ENCODE data around the gene STAT3. TPM values are rescaled to one million over a fixed set of nuclear protein-coding genes. Genes with fewer than 3 reads are reported as not detected.
"Not testable (repeated sequence)": the region's sequence is repeated elsewhere in the genome, so short reads cannot be mapped to it uniquely, and the experiment has no call there.

Gene STAT3
- total and polyA plus RNA-seq, 2 donors (not counting 1 experiment from before 2014, with no cell fraction given): 50.1 to 140 TPM

DNA sequence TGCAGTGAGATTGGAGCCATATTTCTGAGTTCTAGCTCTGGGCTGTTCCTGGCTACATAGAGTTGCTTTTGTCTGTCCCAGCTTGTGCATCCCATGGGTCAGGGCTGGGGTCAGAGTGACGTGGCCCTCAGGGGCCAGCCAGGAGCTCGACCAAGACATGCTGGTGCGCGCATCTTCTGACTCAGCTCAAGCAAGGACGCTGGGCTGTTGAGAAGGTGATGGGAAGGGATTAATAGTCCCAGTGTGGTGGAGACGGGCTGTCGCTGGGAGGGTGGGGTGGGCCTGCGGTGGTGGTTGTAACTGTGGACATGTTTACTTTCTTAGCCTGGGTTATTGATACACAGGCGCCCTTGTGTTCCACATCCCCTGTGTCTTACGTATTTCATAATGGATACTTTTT, 90.5 kb downstream of the STAT3 start:
- H3K4me1 Mint-ChIP-seq; H3K27ac ChIP-seq (ENCODE audit: low read length in 2 of 2); H3K4me1 ChIP-seq (ENCODE audit: control insufficient read depth in 2 of 2, insufficient read depth in 2 of 2, low read length in 2 of 2); H3K27me3 ChIP-seq (replicated peaks in 1 of 4; ENCODE audit: control extremely low read depth in 1 of 4, control insufficient read depth in 3 of 4, insufficient read depth in 4 of 4, low read length in 3 of 4); H3K4me3 Mint-ChIP-seq; H2AFZ ChIP-seq (ENCODE audit: insufficient read depth, low read depth, low read length, poor library complexity, severe bottlenecking); intact Hi-C loops (cut with micrococcal nuclease); H3K27ac Mint-ChIP-seq; DNase-seq; H3K4me2 ChIP-seq (replicated peaks; ENCODE audit: low read depth, low read length, poor library complexity, severe bottlenecking); H3K27me3 Mint-ChIP-seq; H3K4me3 ChIP-seq (ENCODE audit: control extremely low read depth in 1 of 5, extremely low read depth in 1 of 5, insufficient read depth in 1 of 5, low read depth in 2 of 5, low read length in 4 of 5); H3K9me3 Mint-ChIP-seq (ENCODE audit: insufficient read depth); H4K20me1 ChIP-seq (ENCODE audit: control insufficient read depth, insufficient read depth, low read length, poor library complexity, severe bottlenecking); ATAC-seq (ENCODE audit: low read depth); H3K79me2 ChIP-seq (ENCODE audit: control insufficient read depth, insufficient read depth, low read length); H3K9me3 ChIP-seq (ENCODE audit: control extremely low read depth in 1 of 3, control insufficient read depth in 2 of 3, insufficient read depth in 1 of 3, low read length in 2 of 3); H3K9ac ChIP-seq (ENCODE audit: low read length): not testable (repeated sequence)
- peaks cover 0 to 63% of the 10 kb centered on the region in 2 experiments for H3K36me3 ChIP-seq (replicated peaks in 1 of 2; ENCODE audit: control extremely low read depth in 1 of 2, control insufficient read depth in 1 of 2, extremely low read depth in 1 of 2, insufficient read depth in 2 of 2, low read length in 1 of 2)
- WGBS (ENCODE audit: insufficient coverage): 87% methylated on average over 3 of the region's 10 CpGs
- POLR2A ChIA-PET: interaction anchor here (0.6 kb wide), 1 partner anchor 273 kb away, joined by 4 read pairs; no protein-coding TSS in a partner anchor
- CTCF ChIA-PET: interaction anchor here (0.6 kb wide), 1 partner anchor 126 kb away, joined by 3 read pairs; no protein-coding TSS in a partner anchor

GRCh38 chr17:42296012-42296411, 92.2 kb downstream of the STAT3 start:
- no peaks in the 10 kb centered on the region for H3K79me2 ChIP-seq (ENCODE audit: control insufficient read depth, insufficient read depth, low read length)
- H3K4me3 Mint-ChIP-seq: no peak overlapping the region
- TF ChIP-seq CTCF (IDR thresholded peaks at IDR 0.05) (no peak), EZH2 (IDR thresholded peaks at IDR 0.05; ENCODE audit: borderline replicate concordance, insufficient read depth, low read depth, low read length, poor library complexity, severe bottlenecking) (no peak)
- ATAC-seq (ENCODE audit: low read depth) (no peak), DNase-seq (no peak)
- no peak overlapping the region for H3K27ac ChIP-seq (ENCODE audit: low read length in 2 of 2)
- no peaks in the 10 kb centered on the region for H3K9me3 ChIP-seq (ENCODE audit: control extremely low read depth in 1 of 3, control insufficient read depth in 2 of 3, insufficient read depth in 1 of 3, low read length in 2 of 3)
- no CpG with 5 or more reads among the region's 3 CpGs for WGBS (ENCODE audit: insufficient coverage)
- intact Hi-C loops (cut with micrococcal nuclease): no loop called here
- POLR2A ChIA-PET: no interaction called here
- H3K9ac ChIP-seq (ENCODE audit: low read length): no peak overlapping the region
- CTCF ChIA-PET: no interaction called here
- no peak overlapping the region for H3K4me3 ChIP-seq (ENCODE audit: control extremely low read depth in 1 of 5, extremely low read depth in 1 of 5, insufficient read depth in 1 of 5, low read depth in 2 of 5, low read length in 4 of 5)
- no peak overlapping the region for H3K4me2 ChIP-seq (replicated peaks; ENCODE audit: low read depth, low read length, poor library complexity, severe bottlenecking)
- H3K27me3 Mint-ChIP-seq: no peaks in the 10 kb centered on the region
- H3K27ac Mint-ChIP-seq: no peak overlapping the region
- H3K27me3 ChIP-seq (replicated peaks in 1 of 4; ENCODE audit: control extremely low read depth in 1 of 4, control insufficient read depth in 3 of 4, insufficient read depth in 4 of 4, low read length in 3 of 4): no peaks in the 10 kb centered on the region
- no peaks in the 10 kb centered on the region for H3K4me1 ChIP-seq (ENCODE audit: control insufficient read depth in 2 of 2, insufficient read depth in 2 of 2, low read length in 2 of 2)
- H3K36me3 ChIP-seq (replicated peaks in 1 of 2; ENCODE audit: control extremely low read depth in 1 of 2, control insufficient read depth in 1 of 2, extremely low read depth in 1 of 2, insufficient read depth in 2 of 2, low read length in 1 of 2): peaks cover 0 to 51% of the 10 kb centered on the region in 2 experiments
- H3K4me1 Mint-ChIP-seq: peaks cover 4% of the 10 kb centered on the region
- no peaks in the 10 kb centered on the region for H3K9me3 Mint-ChIP-seq (ENCODE audit: insufficient read depth)
- H2AFZ ChIP-seq (ENCODE audit: insufficient read depth, low read depth, low read length, poor library complexity, severe bottlenecking): no peak overlapping the region
- no peaks in the 10 kb centered on the region for H4K20me1 ChIP-seq (ENCODE audit: control insufficient read depth, insufficient read depth, low read length, poor library complexity, severe bottlenecking)

Measured in B cell (primary cell).